Measurements from ENCODE around the gene SPARCL1.

Gene SPARCL1

DNA sequence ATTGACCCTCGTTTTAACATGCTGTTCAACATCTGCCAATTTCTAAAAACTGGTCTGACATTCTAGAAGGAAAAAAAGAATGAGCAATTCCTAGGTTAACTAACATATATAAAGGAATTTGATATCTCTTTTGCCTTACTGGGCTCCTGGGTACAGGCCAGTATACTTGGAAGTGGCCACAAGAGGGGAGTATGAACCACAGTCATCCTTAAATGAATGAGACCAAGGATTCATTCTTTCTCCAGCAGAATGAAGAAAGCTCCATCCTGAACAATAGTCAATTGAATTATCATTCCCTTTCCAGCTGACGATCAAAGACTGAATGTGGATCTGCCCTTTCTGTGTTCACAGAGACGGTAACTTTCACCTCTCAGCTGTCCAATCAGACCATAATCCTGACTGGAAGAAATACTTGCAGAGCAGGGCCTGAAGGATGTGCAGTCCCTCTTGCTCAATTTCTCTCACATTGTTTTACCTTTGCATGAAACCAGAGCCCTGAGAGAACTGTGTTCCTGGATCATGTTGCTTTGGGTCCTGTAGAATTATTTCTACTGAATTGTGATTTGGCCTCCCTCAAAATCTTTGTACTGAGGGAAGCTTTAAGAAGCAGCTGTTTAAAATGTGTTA lies 14.8 kb upstream of the SPARCL1 start:
- POLR2A ChIA-PET: no interaction called here
- DNase-seq (ENCODE audit: extremely low spot score): peak; percentile 48
- TF ChIP-seq TARDBP (IDR thresholded peaks at IDR 0.05) (no peak), FOXM1 (IDR thresholded peaks at IDR 0.05; ENCODE audit: borderline replicate concordance) (no peak), BHLHE40 (IDR thresholded peaks at IDR 0.05; ENCODE audit: borderline replicate concordance) (no peak), FOXK2 (IDR thresholded peaks at IDR 0.05) (no peak), L3MBTL2 (conservative IDR thresholded peaks at IDR 0.05) (no peak), ELF4 (IDR thresholded peaks at IDR 0.05) (no peak), ARNT (IDR thresholded peaks at IDR 0.05) (no peak), HDGF (IDR thresholded peaks at IDR 0.05; ENCODE audit: borderline replicate concordance) (no peak), ZNF384 (IDR thresholded peaks at IDR 0.05) (no peak), FOXA1 (IDR thresholded peaks at IDR 0.05) (no peak), CTBP1 (IDR thresholded peaks at IDR 0.05; ENCODE audit: borderline replicate concordance) (no peak), SP1 (IDR thresholded peaks at IDR 0.05) (no peak), NFRKB (IDR thresholded peaks at IDR 0.05) (no peak), SUZ12 (IDR thresholded peaks at IDR 0.05) (no peak), LEF1 (IDR thresholded peaks at IDR 0.05; ENCODE audit: borderline replicate concordance) (no peak)
- TF ChIP-seq, protein P1, sequence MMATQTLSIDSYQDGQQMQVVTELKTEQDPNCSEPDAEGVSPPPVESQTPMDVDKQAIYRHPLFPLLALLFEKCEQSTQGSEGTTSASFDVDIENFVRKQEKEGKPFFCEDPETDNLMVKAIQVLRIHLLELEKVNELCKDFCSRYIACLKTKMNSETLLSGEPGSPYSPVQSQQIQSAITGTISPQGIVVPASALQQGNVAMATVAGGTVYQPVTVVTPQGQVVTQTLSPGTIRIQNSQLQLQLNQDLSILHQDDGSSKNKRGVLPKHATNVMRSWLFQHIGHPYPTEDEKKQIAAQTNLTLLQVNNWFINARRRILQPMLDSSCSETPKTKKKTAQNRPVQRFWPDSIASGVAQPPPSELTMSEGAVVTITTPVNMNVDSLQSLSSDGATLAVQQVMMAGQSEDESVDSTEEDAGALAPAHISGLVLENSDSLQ (IDR thresholded peaks at IDR 0.05): no peak
- CTCF ChIA-PET: interaction anchor here (0.7 to 2.0 kb wide), 4 partner anchors 120 to 305 kb away, joined by 3 to 9 read pairs (median 4); no protein-coding TSS in a partner anchor

DNA sequence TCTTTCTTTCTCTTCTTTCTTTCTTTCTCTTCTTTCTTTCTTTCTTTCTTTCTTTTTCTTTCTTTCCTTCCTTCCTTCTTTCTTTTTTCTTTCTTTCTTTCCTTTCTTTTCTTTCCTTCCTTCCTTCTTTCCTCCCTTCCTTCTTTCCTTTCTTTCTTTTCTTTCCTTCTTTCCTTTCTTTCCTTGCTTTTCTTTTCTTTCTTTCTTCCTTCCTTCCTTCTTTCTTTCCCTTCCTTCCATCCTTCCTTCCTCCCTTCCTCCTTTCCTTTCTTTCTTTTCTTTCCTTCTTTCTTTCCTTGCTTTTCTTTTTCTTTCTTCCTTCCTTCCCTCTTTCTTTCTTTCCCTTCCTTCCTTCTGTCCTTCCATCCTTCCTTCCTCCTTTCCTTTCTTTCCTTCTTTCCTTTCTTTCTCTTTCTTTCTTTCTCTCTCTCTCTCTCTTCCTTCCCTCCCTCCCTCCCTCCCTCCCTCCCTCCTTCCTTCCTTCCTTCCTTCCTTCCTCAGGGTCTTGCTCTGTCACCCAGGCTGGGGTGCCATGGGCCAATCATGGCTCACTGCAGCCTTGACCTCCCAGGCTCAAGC lies 13.6 kb upstream of the SPARCL1 start:
- ChIA-PET POLR2A (no interaction called here), CTCF (no interaction called here)
- no peak for TF ChIP-seq LEF1 (IDR thresholded peaks at IDR 0.05; ENCODE audit: borderline replicate concordance)
- no peak for TF ChIP-seq NFRKB (IDR thresholded peaks at IDR 0.05)
- TF ChIP-seq ARNT (IDR thresholded peaks at IDR 0.05): no peak
- no peak for TF ChIP-seq HDGF (IDR thresholded peaks at IDR 0.05; ENCODE audit: borderline replicate concordance)
- TF ChIP-seq FOXA1 (IDR thresholded peaks at IDR 0.05): no peak
- TF ChIP-seq SUZ12 (IDR thresholded peaks at IDR 0.05): no peak
- TF ChIP-seq ELF4 (IDR thresholded peaks at IDR 0.05): no peak
- TF ChIP-seq BHLHE40 (IDR thresholded peaks at IDR 0.05; ENCODE audit: borderline replicate concordance): no peak
- TF ChIP-seq, protein P1 (IDR thresholded peaks at IDR 0.05): no peak
- TF ChIP-seq ZNF384 (IDR thresholded peaks at IDR 0.05): no peak
- no peak for TF ChIP-seq FOXM1 (IDR thresholded peaks at IDR 0.05; ENCODE audit: borderline replicate concordance)
- TF ChIP-seq L3MBTL2 (conservative IDR thresholded peaks at IDR 0.05): no peak
- no peak for TF ChIP-seq TARDBP (IDR thresholded peaks at IDR 0.05)
- TF ChIP-seq FOXK2 (IDR thresholded peaks at IDR 0.05): no peak
- no peak for TF ChIP-seq SP1 (IDR thresholded peaks at IDR 0.05)
- TF ChIP-seq CTBP1 (IDR thresholded peaks at IDR 0.05; ENCODE audit: borderline replicate concordance): no peak
- DNase-seq (ENCODE audit: extremely low spot score): no peak

DNA sequence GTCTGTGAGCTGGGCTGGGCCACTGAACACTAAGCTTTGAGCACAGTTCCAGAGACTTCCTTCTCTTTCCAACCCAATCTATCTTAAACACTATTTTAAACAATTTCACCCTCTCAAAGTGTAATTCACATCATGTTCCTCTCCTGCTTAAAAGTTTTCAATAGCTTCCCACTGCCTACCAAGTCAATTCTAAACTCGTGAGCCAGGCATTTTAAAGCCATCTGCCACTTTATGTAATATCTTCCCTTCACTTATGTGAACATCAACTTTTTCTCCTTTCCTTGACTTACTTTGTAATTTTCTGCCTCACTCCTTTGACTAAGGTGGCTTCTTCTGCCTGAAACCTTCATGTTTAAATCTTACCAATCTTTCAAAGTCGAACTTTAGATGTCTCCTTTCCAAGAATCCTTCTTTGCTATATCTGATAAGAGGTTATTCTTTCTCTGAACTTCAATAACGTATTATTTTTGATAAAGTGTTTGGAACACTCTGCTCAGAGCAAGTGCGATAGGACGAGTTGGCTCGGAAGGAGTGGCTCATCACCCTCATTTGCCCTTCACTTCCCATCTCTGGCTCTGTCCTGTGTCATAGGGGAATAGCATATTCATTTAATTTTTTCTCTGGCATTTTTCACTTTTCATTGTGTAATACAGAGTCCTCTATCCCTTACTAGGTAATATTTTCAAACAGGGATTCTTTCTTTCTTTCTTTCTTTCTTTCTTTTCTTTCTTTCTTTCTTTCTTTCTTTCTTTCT lies 13.0 kb upstream of the SPARCL1 start:
- TF ChIP-seq L3MBTL2 (conservative IDR thresholded peaks at IDR 0.05) (no peak), ELF4 (IDR thresholded peaks at IDR 0.05) (no peak), CTBP1 (IDR thresholded peaks at IDR 0.05; ENCODE audit: borderline replicate concordance) (no peak), BHLHE40 (IDR thresholded peaks at IDR 0.05; ENCODE audit: borderline replicate concordance) (no peak), ARNT (IDR thresholded peaks at IDR 0.05) (no peak), FOXM1 (IDR thresholded peaks at IDR 0.05; ENCODE audit: borderline replicate concordance) (no peak), TARDBP (IDR thresholded peaks at IDR 0.05) (no peak), FOXA1 (IDR thresholded peaks at IDR 0.05) (no peak), ZNF384 (IDR thresholded peaks at IDR 0.05) (no peak), NFRKB (IDR thresholded peaks at IDR 0.05) (no peak), HDGF (IDR thresholded peaks at IDR 0.05; ENCODE audit: borderline replicate concordance) (no peak), FOXK2 (IDR thresholded peaks at IDR 0.05) (no peak), SP1 (IDR thresholded peaks at IDR 0.05) (no peak), LEF1 (IDR thresholded peaks at IDR 0.05; ENCODE audit: borderline replicate concordance) (no peak), SUZ12 (IDR thresholded peaks at IDR 0.05) (no peak)
- TF ChIP-seq, protein P1 (IDR thresholded peaks at IDR 0.05): no peak
- CTCF ChIA-PET: no interaction called here
- POLR2A ChIA-PET: no interaction called here
- DNase-seq (ENCODE audit: extremely low spot score): no peak

DNA sequence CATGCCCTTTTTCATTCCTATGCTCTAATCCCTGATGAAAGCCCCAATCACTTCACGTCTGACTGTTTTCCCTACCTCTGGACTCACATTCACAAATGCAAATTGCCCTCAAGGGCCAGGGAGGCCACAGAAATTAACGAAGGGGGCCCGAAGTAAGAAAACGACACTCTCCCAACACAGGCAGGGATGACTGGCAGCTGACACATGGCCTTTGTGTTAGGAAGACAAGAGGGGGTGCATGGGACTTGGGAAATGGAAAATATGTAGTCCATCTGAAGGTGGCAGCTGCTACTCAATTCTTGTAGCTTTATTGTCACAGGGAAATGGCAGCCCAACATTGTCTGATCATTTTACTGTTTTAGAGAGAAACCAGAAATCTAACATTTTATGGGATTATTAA lies 12.3 kb upstream of the SPARCL1 start:
- DNase-seq (ENCODE audit: extremely low spot score): no peak
- ChIA-PET POLR2A (no interaction called here), CTCF (interaction anchor here (0.7 kb wide), 1 partner anchor 308 kb away, joined by 3 read pairs; no protein-coding TSS in a partner anchor)
- TF ChIP-seq ZNF384 (IDR thresholded peaks at IDR 0.05) (no peak), SUZ12 (IDR thresholded peaks at IDR 0.05) (no peak), CTBP1 (IDR thresholded peaks at IDR 0.05; ENCODE audit: borderline replicate concordance) (no peak), HDGF (IDR thresholded peaks at IDR 0.05; ENCODE audit: borderline replicate concordance) (no peak), ARNT (IDR thresholded peaks at IDR 0.05) (no peak), FOXK2 (IDR thresholded peaks at IDR 0.05) (no peak), SP1 (IDR thresholded peaks at IDR 0.05) (no peak), TARDBP (IDR thresholded peaks at IDR 0.05) (no peak), NFRKB (IDR thresholded peaks at IDR 0.05) (no peak), FOXM1 (IDR thresholded peaks at IDR 0.05; ENCODE audit: borderline replicate concordance) (no peak), ELF4 (IDR thresholded peaks at IDR 0.05) (no peak), L3MBTL2 (conservative IDR thresholded peaks at IDR 0.05) (no peak), LEF1 (IDR thresholded peaks at IDR 0.05; ENCODE audit: borderline replicate concordance) (no peak)
- TF ChIP-seq, protein P1 (IDR thresholded peaks at IDR 0.05): no peak
